GM12864 (cell line): ENCODE measurements around the gene AATK.
A peak's percentile ranks its signal among the peaks of the same experiment; 100 is the strongest.

Source experiments
- DNase-seq: peaks from one replicate; pipeline ENCODE4 v3.0.0-alpha.2; 2011; ENCODE audit warnings: low read depth
- H3K4me3 ChIP-seq: 2 replicates; pipeline ENCODE4 v1.5.1; 2011; ENCODE audit warnings: mild to moderate bottlenecking, low read depth, low read length, control low read depth
- TF ChIP-seq, protein P1 (sequence below): IDR thresholded peaks from 2 replicates; pipeline ENCODE4 v1.5.1; 2011; ENCODE audit warnings: low read depth, mild to moderate bottlenecking, moderate library complexity, low read length, control low read depth, inconsistent platforms; ENCODE audit errors: missing control alignments

The AATK gene

GRCh38 chr17:81119223-81120148 lies 46.5 kb downstream of the AATK start:
- peak; percentile 52 for DNase-seq
- peak overlapping the region; percentile 28 for H3K4me3 ChIP-seq
- TF ChIP-seq, protein P1, sequence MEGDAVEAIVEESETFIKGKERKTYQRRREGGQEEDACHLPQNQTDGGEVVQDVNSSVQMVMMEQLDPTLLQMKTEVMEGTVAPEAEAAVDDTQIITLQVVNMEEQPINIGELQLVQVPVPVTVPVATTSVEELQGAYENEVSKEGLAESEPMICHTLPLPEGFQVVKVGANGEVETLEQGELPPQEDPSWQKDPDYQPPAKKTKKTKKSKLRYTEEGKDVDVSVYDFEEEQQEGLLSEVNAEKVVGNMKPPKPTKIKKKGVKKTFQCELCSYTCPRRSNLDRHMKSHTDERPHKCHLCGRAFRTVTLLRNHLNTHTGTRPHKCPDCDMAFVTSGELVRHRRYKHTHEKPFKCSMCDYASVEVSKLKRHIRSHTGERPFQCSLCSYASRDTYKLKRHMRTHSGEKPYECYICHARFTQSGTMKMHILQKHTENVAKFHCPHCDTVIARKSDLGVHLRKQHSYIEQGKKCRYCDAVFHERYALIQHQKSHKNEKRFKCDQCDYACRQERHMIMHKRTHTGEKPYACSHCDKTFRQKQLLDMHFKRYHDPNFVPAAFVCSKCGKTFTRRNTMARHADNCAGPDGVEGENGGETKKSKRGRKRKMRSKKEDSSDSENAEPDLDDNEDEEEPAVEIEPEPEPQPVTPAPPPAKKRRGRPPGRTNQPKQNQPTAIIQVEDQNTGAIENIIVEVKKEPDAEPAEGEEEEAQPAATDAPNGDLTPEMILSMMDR: peak; percentile 9

DNA sequence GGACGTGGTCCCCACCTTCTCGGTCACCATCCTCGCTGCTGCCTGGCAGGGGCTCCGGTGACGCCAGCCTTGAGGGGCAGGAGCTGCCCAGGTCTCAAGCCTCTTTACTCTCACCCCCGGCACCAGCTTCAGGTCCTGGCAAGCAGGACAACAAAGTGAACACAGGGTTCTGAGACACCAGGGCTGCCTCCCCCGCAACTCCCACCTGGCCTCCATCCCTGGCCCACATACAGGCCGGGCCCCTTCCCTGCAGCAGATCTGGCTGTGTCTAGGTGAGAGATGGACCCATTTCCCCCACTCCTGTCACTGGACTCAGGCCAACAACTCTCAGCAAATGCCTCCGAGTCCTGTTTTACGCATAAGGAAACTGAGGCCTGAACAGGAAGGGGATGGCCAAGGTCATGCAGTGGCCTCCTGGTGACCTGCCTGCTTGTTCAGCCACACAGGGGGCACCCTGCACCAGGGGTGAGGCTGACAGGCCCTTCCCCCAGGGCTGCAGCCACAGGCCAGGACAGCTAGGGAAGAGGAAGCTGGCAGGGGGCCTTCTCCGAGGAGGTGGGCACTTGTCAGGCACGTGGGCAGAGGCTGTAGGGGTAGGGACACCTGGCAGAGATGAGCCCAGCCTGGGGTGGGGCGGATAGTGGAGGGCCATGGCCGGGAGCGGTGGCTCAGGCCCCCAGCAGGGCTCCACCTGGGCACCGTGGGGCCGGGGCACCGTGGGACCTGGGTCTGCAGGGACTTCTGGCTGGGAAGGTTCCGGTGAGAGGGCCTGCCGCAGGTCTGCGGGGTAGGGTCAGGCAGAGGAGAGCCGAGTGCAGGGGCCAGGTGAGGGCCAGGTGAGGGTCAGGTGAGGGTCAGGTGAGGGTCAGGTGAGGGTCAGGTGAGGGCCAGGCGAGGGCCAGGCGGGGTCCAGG lies 47.5 kb downstream of the AATK start:
- no peak for DNase-seq
- peak overlapping the region; percentile 28 for H3K4me3 ChIP-seq
- TF ChIP-seq, protein P1: no peak

DNA sequence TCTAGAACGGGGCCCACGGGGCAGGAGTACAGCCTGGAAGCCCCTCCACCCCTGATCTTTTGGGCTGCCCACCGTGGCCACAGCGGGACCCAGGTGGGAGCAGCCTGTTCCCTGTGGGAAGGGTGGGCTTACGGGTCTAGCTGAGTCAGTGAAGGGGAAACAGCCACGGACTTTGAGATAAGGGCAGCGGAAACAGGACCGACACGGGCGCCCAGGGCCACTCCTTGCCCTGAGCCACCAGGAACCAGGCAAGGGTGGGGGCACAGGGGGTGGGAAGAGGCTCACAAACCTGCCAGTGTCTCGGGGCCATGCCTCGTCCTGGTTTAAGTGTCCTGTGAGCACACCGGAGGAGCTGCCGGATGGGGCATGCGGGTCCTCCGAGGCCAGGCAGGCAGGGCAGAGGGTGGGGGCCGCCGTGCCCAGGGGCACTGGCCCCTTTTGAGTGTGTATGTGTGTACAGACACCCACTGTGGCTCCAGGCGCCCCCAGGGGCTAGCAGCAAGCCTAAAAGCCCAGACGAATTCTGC lies 48.3 kb downstream of the AATK start:
- TF ChIP-seq, protein P1: no peak
- H3K4me3 ChIP-seq: no peak overlapping the region
- no peak for DNase-seq

DNA sequence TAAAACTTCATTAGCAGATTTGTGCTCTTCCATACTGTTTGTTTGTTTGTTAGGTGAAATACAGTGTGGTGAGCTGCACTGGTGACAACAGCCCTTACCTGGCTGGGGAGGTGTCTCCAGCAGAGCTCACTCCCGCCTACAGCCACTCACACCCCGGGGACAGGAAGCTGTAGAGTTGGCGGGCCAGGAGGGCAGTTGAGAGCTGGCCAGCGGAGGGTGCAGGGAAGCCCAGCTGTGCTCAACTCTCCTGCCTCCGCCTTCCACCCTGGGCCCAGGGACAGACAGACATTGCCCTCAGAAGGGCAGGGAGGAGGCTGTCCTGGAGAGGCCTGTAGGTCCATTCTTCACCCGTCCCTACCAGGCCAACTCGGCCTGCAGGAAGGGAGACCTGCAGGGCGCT lies 49.3 kb downstream of the AATK start:
- TF ChIP-seq, protein P1: no peak
- no peak overlapping the region for H3K4me3 ChIP-seq
- no peak for DNase-seq

- no peak overlapping the region for H3K4me3 ChIP-seq
- DNase-seq: no peak
- TF ChIP-seq, protein P1: no peak
Measured at GRCh38 chr17:81115749-81116464, 50.1 kb downstream of the AATK start.

- TF ChIP-seq, protein P1: no peak
- H3K4me3 ChIP-seq: no peak overlapping the region
- no peak for DNase-seq
Measured at GRCh38 chr17:81115219-81115618, 50.8 kb downstream of the AATK start.
